Astrocyte of the spinal cord (primary cell): ENCODE results near the gene GRAMD2B.
A peak's percentile ranks its signal among the peaks of the same experiment; 100 is the strongest.
"Not testable (repeated sequence)": the region's sequence is repeated elsewhere in the genome, so short reads cannot be mapped to it uniquely, and the experiment has no call there.

ENCODE experiments used
- DNase-seq: peaks from one replicate; pipeline ENCODE4 v3.0.0; 2011; ENCODE audit warnings: low read depth, low spot score
- H3K4me3 ChIP-seq: 2 replicates; pipeline ENCODE4 v1.5.1; 2011; ENCODE audit warnings: low read depth, mild to moderate bottlenecking, low read length, moderate library complexity
- in situ Hi-C: cut with HindIII; loops from 2 replicates; pipeline ENCODE4 v1.10.0; 2017; ENCODE audit warnings: low sequenced_read_pairs
- TF ChIP-seq, protein P1 (sequence below): IDR thresholded peaks from 2 replicates; pipeline ENCODE4 v1.5.1; 2012; ENCODE audit warnings: low read depth, mild to moderate bottlenecking, low read length, inconsistent platforms

The GRAMD2B gene

DNA sequence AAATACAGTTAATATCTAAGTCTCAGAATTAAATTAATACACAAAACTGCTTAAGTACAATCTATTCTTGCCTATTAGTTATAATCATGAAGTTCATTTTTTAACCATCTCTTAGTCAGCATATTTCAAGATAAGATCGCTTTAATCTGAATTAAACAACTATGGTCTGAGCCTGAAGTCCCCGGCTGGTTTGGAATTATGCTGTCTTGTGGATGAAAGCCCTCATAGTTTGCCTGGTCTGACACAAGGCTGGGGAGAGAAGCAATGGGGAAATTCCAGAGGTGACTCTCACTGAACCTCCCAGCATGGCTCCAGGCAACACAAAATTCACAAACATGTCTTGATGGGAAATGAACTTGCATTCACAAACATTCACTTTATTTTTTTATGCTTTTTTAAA, 28.0 kb upstream of the GRAMD2B start:
- in situ Hi-C loops = no loop called here
- TF ChIP-seq, protein P1, sequence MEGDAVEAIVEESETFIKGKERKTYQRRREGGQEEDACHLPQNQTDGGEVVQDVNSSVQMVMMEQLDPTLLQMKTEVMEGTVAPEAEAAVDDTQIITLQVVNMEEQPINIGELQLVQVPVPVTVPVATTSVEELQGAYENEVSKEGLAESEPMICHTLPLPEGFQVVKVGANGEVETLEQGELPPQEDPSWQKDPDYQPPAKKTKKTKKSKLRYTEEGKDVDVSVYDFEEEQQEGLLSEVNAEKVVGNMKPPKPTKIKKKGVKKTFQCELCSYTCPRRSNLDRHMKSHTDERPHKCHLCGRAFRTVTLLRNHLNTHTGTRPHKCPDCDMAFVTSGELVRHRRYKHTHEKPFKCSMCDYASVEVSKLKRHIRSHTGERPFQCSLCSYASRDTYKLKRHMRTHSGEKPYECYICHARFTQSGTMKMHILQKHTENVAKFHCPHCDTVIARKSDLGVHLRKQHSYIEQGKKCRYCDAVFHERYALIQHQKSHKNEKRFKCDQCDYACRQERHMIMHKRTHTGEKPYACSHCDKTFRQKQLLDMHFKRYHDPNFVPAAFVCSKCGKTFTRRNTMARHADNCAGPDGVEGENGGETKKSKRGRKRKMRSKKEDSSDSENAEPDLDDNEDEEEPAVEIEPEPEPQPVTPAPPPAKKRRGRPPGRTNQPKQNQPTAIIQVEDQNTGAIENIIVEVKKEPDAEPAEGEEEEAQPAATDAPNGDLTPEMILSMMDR = no peak
- H3K4me3 ChIP-seq = no peak overlapping the region
- DNase-seq = peak; percentile 72

DNA sequence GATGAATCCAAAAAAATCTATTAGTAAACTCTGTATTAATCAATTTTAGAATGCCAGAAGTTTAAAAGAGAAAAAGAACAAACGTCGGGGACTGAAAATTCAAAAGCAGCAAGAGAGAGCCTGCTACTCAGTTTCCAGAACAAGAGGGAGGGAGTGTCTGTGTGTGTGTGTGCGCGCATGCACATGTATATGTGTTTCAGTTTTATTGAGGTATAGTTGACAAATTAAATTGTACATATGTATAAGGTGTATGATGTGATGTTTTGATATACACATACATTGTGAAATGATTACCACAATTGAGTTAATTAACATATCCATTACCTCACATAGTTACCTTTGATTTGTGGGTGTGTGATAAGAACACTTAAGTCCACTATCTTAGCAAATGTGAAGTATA, 27.6 kb upstream of the GRAMD2B start:
- H3K4me3 ChIP-seq = no peak overlapping the region
- DNase-seq = no peak
- TF ChIP-seq, protein P1 = no peak
- in situ Hi-C loops = no loop called here

DNA sequence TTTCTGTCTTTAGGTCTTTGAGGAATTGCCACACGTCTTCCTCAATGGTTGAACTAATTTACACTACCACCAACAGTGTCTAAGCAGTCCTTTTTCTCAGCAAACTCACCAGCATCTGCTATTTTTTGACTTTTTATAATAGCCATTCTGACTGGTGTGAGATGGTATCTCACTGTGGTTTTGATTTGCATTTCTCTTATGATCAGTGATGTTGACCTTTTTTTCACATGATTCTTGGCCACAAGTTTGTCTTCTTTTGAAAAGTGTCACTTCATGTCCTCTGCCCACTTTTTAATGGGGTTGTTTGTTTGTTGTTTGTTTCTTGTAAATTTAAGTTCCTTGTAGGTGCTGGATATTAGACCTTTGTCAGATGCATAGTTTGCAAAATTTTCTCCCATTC, 26.5 kb upstream of the GRAMD2B start:
- H3K4me3 ChIP-seq, in situ Hi-C loops, DNase-seq: not testable (repeated sequence)

DNA sequence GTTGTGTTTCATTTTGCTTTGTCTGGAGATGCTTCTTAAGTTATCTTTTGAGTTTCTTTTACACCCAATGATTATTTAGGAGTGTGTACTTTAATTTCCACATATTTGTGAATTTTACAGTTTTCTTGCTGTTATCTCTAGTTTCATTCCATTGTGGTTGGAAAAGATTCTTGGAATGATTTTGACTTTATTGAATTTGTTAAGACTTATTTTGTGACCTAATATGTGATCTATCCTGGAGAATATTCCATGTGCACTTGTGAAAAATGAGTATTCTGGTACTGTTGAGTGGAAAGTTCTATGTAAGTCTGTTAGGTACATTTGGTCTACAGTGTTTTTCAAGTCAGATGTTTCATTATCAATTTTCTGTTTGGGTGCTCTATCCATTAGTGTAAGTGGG, 24.4 kb upstream of the GRAMD2B start:
- no peak overlapping the region for H3K4me3 ChIP-seq
- TF ChIP-seq, protein P1 = no peak
- in situ Hi-C loops = no loop called here
- DNase-seq = no peak

DNA sequence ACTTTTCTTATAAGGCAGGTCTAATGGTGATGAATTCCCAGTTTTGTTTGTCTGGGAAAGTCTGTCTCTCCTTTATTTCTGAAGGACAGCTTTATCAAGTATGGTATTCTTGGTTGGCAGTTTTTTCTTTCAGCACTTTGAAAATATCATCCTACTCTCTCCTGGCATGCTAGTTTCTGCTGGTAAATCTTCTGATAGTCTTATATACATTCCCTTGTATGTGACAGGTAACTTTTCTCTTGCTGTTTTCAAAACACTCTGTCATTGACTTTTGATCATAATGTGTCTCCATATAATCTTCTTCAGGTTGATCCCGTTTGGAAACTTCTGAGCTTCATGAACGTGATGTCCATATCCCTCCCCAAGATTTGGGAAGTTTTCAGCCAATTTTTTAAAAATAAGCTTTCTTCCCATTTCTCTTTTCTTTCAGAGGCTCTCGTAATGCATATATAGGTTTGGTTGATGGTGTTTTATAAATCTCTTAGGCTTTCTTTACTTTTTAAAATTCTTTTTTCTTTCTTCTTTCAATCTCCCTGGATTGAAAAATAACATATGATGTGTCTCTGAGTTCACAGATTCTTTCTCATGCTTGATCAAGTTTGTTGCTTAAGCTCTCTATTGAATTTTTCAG, 22.5 kb upstream of the GRAMD2B start:
- H3K4me3 ChIP-seq = no peak overlapping the region
- TF ChIP-seq, protein P1 = no peak
- in situ Hi-C loops = no loop called here
- DNase-seq = no peak

DNA sequence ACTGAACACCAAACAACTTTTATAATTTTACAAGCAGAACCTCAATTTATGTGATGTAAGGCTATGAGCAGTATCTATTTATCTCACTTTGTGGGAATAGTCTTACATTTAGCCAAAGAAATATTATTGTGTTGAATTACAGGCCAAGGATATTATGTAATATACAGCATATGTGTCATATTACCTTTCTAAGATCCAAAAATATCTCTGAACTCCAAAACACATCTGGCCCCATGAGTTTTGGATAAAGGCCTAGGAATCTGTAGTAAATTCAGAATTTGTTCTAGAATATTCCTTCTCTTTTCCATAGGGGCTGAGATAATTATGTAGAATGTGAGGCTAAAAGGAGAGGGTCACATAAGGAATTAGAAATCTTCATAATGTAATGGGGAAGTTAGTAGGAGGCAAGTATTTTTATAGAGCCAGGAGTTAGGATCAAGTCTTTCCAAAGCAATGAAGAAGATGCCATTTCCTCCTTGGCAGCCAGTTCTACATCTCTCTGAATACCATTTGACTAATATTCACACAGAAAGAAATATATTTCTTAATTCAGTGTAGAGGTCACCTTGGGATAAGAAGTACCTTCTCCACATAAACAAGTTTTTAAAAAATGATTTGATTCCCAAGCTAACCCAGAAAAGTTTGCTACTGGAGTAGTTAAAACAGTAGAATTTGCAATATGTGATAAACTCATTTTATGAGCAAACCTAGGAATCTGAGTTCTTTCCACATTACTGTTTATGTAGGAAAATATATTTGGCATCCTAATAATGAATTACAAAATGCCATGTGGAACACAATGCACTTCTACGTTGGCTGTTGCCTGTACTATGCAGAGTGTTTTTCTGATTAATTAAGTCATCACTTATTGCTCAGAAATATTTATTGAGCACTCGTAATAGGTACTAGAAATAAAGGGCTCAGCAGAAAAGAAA, 20.3 kb upstream of the GRAMD2B start:
- in situ Hi-C loops = no loop called here
- TF ChIP-seq, protein P1 = no peak
- no peak for DNase-seq
- H3K4me3 ChIP-seq = no peak overlapping the region

DNA sequence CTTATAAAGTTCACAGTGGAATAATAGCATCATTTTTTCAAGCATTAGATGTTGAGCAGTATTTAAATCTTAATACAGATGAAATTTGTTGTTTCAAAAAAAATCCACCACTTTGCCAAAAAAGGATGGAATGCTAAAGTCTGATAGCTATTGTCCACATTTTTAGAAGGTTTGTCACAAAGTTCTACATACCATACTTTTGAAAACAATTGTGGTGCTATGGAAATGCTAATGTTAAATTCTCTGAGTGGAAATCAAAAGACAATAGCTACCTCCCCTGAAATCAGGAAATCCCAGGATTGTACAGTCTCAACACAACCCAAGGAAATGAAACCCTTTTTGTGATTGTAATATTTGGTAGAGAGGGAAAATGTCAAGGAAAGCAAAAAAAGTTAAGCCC, 19.3 kb upstream of the GRAMD2B start:
- TF ChIP-seq, protein P1 = no peak
- in situ Hi-C loops = no loop called here
- peak; percentile 40 for DNase-seq
- H3K4me3 ChIP-seq = no peak overlapping the region
